ENCODE measurements around the gene SSBP4. TPM values are rescaled to one million over a fixed set of nuclear protein-coding genes. Genes with fewer than 3 reads are reported as not detected.

Gene SSBP4
- total and polyA plus RNA-seq, 2 donors (not counting 1 experiment from before 2014, with no cell fraction given): 12.8 to 58.6 TPM

DNA sequence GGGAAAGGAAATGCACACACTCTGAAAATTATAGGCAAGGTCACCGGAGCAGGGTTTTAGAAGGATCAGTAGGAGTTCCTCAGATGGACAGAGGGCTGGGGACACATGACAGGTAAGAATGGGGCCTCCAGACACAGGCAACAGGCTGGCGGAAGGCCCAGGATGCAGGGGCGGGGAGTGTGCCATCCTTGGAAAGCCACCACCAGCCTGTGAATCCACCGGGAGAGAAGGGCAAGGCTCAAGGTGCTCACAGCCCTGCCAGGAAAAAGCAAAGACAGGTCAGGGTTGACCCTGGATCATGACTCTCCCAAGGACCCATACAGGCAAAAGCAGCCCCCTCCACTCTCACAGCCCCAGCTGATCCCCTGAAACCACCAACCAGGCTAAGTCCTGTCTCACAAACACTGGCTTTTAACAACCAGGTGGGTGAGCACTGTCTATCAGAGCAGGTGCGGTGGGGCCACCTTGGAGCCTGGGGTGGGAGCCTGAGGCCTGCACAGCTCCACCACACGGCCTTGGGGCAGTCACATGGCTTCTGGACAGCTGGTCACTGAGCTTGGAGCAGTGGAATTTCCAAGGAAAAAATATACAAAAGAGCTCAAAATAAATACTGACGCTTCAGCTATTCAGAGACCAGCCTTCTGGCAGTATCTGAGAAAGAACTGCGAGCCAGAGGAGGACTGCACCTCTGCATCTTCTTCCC is 54.0 kb downstream of the SSBP4 start:
- no peaks in the 10 kb centered on the region for H3K27me3 ChIP-seq (ENCODE audit: control insufficient read depth, insufficient read depth, low read length)
- no peak for DNase-seq (ENCODE audit: low read depth in 2 of 2)
- peaks cover 12% of the 10 kb centered on the region for H3K36me3 ChIP-seq (ENCODE audit: control insufficient read depth, insufficient read depth, low read length)
- H3K9ac ChIP-seq (ENCODE audit: insufficient read depth, low read length): no peak overlapping the region
- H3K4me1 ChIP-seq (ENCODE audit: control insufficient read depth, extremely low read depth, insufficient read depth, low read length): peaks cover 2% of the 10 kb centered on the region
- no peak overlapping the region for H3K4me2 ChIP-seq (ENCODE audit: extremely low read depth, insufficient read depth, low read length)
- no peaks in the 10 kb centered on the region for H4K20me1 ChIP-seq (ENCODE audit: control insufficient read depth, extremely low read depth, insufficient read depth, low read length)
- no peak overlapping the region for H3K27ac ChIP-seq (ENCODE audit: insufficient read depth, low read length)
- H3K79me2 ChIP-seq (ENCODE audit: control insufficient read depth, insufficient read depth, low read length): peaks cover 44% of the 10 kb centered on the region
- no peak overlapping the region for H2AFZ ChIP-seq (ENCODE audit: low read length)
- H3K9me3 ChIP-seq (ENCODE audit: control insufficient read depth, insufficient read depth, low read depth, low read length): no peaks in the 10 kb centered on the region
- no peak overlapping the region for H3K4me3 ChIP-seq (replicated peaks in 1 of 4; ENCODE audit: control extremely low read depth in 1 of 4, insufficient read depth in 1 of 4, low read depth in 3 of 4, low read length in 4 of 4)
- TF ChIP-seq EZH2 (IDR thresholded peaks at IDR 0.05; ENCODE audit: low read length, missing control alignments): no peak
- TF ChIP-seq, protein P1, sequence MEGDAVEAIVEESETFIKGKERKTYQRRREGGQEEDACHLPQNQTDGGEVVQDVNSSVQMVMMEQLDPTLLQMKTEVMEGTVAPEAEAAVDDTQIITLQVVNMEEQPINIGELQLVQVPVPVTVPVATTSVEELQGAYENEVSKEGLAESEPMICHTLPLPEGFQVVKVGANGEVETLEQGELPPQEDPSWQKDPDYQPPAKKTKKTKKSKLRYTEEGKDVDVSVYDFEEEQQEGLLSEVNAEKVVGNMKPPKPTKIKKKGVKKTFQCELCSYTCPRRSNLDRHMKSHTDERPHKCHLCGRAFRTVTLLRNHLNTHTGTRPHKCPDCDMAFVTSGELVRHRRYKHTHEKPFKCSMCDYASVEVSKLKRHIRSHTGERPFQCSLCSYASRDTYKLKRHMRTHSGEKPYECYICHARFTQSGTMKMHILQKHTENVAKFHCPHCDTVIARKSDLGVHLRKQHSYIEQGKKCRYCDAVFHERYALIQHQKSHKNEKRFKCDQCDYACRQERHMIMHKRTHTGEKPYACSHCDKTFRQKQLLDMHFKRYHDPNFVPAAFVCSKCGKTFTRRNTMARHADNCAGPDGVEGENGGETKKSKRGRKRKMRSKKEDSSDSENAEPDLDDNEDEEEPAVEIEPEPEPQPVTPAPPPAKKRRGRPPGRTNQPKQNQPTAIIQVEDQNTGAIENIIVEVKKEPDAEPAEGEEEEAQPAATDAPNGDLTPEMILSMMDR (conservative IDR thresholded peaks at IDR 0.05 in 1 of 2, IDR thresholded peaks at IDR 0.05 in 1 of 2; ENCODE audit: low read depth in 1 of 2, low read length in 2 of 2): no peak

DNA sequence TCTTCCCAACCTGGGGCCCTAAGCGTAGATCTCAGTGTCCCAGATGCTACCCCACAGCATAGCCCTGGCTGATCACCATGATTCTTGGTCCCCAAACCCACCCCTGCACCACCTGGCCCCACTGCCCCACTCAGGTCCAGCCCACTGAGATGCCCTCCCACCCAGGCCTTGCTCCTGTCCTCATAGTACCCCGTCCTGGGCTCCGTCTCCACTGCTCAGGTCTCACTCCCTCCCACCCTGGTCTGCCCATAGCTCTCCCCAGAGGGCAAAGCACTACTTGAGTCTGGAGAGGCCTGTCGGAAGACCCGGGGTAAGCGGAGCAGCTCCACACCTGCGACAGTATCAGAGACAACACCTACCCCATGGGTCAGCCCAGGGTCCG is 54.5 kb downstream of the SSBP4 start:
- no peak overlapping the region for H3K27ac ChIP-seq (ENCODE audit: insufficient read depth, low read length)
- TF ChIP-seq, protein P1 (conservative IDR thresholded peaks at IDR 0.05 in 1 of 2, IDR thresholded peaks at IDR 0.05 in 1 of 2; ENCODE audit: low read depth in 1 of 2, low read length in 2 of 2): no peak
- no peak for TF ChIP-seq EZH2 (IDR thresholded peaks at IDR 0.05; ENCODE audit: low read length, missing control alignments)
- no peaks in the 10 kb centered on the region for H4K20me1 ChIP-seq (ENCODE audit: control insufficient read depth, extremely low read depth, insufficient read depth, low read length)

DNA sequence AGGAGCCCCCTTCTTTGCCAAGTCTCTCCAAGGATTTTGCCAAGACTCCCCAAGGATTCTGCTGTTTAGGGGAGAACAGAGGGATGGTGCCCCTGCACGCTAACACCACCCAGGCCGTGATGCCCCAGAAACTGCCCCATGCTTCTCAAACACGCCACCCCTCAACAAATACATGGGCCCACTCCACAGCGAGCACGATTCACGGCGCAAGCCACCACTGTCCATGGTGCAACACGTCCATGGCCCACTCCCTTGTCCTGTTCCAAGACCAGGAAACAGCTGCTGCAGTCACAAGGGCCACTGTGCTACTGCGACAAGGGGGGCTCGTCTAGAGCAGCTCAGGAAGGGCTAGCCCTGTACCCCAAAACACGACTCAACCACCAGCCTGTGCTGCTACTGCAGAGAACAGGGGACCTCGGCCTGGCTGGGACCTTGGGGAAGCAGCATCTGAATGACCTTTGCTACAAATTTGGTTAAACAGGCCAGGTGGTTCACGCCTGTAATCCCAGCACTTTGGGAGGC is 55.2 kb downstream of the SSBP4 start:
- Histone ChIP-seq H4K20me1 (ENCODE audit: control insufficient read depth, extremely low read depth, insufficient read depth, low read length) (no peaks in the 10 kb centered on the region), H3K27ac (ENCODE audit: insufficient read depth, low read length) (no peak overlapping the region), H3K4me2 (ENCODE audit: extremely low read depth, insufficient read depth, low read length) (no peak overlapping the region), H3K9ac (ENCODE audit: insufficient read depth, low read length) (no peak overlapping the region), H3K4me3 (replicated peaks in 1 of 4; ENCODE audit: control extremely low read depth in 1 of 4, insufficient read depth in 1 of 4, low read depth in 3 of 4, low read length in 4 of 4) (no peak overlapping the region), H3K4me1 (ENCODE audit: control insufficient read depth, extremely low read depth, insufficient read depth, low read length) (peaks cover 7% of the 10 kb centered on the region), H3K36me3 (ENCODE audit: control insufficient read depth, insufficient read depth, low read length) (peaks cover 7% of the 10 kb centered on the region), H3K79me2 (ENCODE audit: control insufficient read depth, insufficient read depth, low read length) (peaks cover 46% of the 10 kb centered on the region), H3K27me3 (ENCODE audit: control insufficient read depth, insufficient read depth, low read length) (no peaks in the 10 kb centered on the region), H2AFZ (ENCODE audit: low read length) (no peak overlapping the region), H3K9me3 (ENCODE audit: control insufficient read depth, insufficient read depth, low read depth, low read length) (no peaks in the 10 kb centered on the region)
- no peak for TF ChIP-seq EZH2 (IDR thresholded peaks at IDR 0.05; ENCODE audit: low read length, missing control alignments)
- TF ChIP-seq, protein P1 (conservative IDR thresholded peaks at IDR 0.05 in 1 of 2, IDR thresholded peaks at IDR 0.05 in 1 of 2; ENCODE audit: low read depth in 1 of 2, low read length in 2 of 2): no peak
- no peak for DNase-seq (ENCODE audit: low read depth in 2 of 2)

More for the DNA sequence above, 54.5 kb downstream of the SSBP4 start:
- no peak overlapping the region for H3K4me3 ChIP-seq (replicated peaks in 1 of 4; ENCODE audit: control extremely low read depth in 1 of 4, insufficient read depth in 1 of 4, low read depth in 3 of 4, low read length in 4 of 4)
- no peaks in the 10 kb centered on the region for H3K9me3 ChIP-seq (ENCODE audit: control insufficient read depth, insufficient read depth, low read depth, low read length)
- no peak for DNase-seq (ENCODE audit: low read depth in 2 of 2)
- H3K4me2 ChIP-seq (ENCODE audit: extremely low read depth, insufficient read depth, low read length): no peak overlapping the region
- H3K79me2 ChIP-seq (ENCODE audit: control insufficient read depth, insufficient read depth, low read length): peaks cover 44% of the 10 kb centered on the region
- H3K4me1 ChIP-seq (ENCODE audit: control insufficient read depth, extremely low read depth, insufficient read depth, low read length): peaks cover 6% of the 10 kb centered on the region
- H3K36me3 ChIP-seq (ENCODE audit: control insufficient read depth, insufficient read depth, low read length): peaks cover 11% of the 10 kb centered on the region
- no peak overlapping the region for H3K9ac ChIP-seq (ENCODE audit: insufficient read depth, low read length)
- H3K27me3 ChIP-seq (ENCODE audit: control insufficient read depth, insufficient read depth, low read length): no peaks in the 10 kb centered on the region
- no peak overlapping the region for H2AFZ ChIP-seq (ENCODE audit: low read length)
